GM12878 (cell line): ENCODE results near the gene SLC22A23. TPM values are rescaled to one million over a fixed set of nuclear protein-coding genes. Genes with fewer than 3 reads are reported as not detected.

Experiments
- ATAC-seq: fragments of 200-7000 bp; cut with Tn5 transposase; 3 replicates; pipeline ENCODE4 v1.9.1; 2020; ENCODE audit warnings: mild to moderate bottlenecking, moderate library complexity
- BruUV-seq: library from RNA; stranded (reverse); fragments of 400-500 nt; replicated peaks from 2 replicates; lab custom pipeline; 2021; lab: Mats Ljungman, UMichigan
- CTCF ChIA-PET: fragments of 300-600 bp; sonication (Branson Sonifier 250); formaldehyde crosslinking; extraction: SDS; loops from one replicate; lab custom pipeline; 2021; ENCODE audit warnings: inconsistent platforms; lab: Yijun Ruan, JAX
- POLR2A ChIA-PET: fragments of 350-600 bp; formaldehyde crosslinking; extraction: SDS; loops from one replicate; lab custom pipeline; 2021; ENCODE audit warnings: inconsistent platforms; lab: Charles Lee
- RAD21 ChIA-PET: fragments of 300-600 bp; sonication (Branson Sonifier 250); formaldehyde crosslinking; loops from one replicate; lab custom pipeline; 2023; ENCODE audit warnings: antibody characterized with exemption; ENCODE audit not compliant: unreplicated experiment; lab: Charles Lee
- SMC1A ChIA-PET: fragments of 300-600 bp; sonication (Branson Sonifier 250); formaldehyde crosslinking; loops from one replicate; lab custom pipeline; 2023; ENCODE audit not compliant: unreplicated experiment, uncharacterized antibody; lab: Charles Lee
- DNase-seq: peaks from one replicate; pipeline ENCODE4 v3.0.0-alpha.2; 2011; ENCODE audit warnings: low read depth, low spot score
- FAIRE-seq: peaks from 3 replicates; lab custom pipeline; 2011; peaks lifted over from hg19 to GRCh38; lab: Jason Lieb, UNC
- H2AFZ ChIP-seq: 2 replicates; pipeline ENCODE4 v1.6.0; 2011; ENCODE audit warnings: low read depth, low read length, control low read depth; ENCODE audit not compliant: control insufficient read depth
- H3K27ac ChIP-seq: 2 replicates; pipeline ENCODE4 v1.5.1; 2011; ENCODE audit warnings: control low read depth; ENCODE audit not compliant: control insufficient read depth, insufficient read depth
- H3K27me3 ChIP-seq, 2 experiments: replicated peaks in 1 of 2; 2 replicates each; pipeline versions ENCODE4 v1.6.0 to v1.6.1; 2011; ENCODE audit warnings: low read length in 1 of 2; ENCODE audit not compliant: control insufficient read depth in 2 of 2, insufficient read depth in 2 of 2
- H3K36me3 ChIP-seq, 2 experiments: 2 replicates each; pipeline ENCODE4 v1.5.1; 2011; ENCODE audit warnings: low read length in 1 of 2; ENCODE audit not compliant: control insufficient read depth in 2 of 2, insufficient read depth in 2 of 2
- H3K4me1 ChIP-seq: 2 replicates; pipeline ENCODE4 v1.6.1; 2011; ENCODE audit warnings: mild to moderate bottlenecking, low read length, moderate library complexity, mixed read lengths; ENCODE audit not compliant: control insufficient read depth, insufficient read depth
- H3K4me2 ChIP-seq: 2 replicates; pipeline ENCODE4 v1.6.0; 2011; ENCODE audit warnings: control low read depth; ENCODE audit not compliant: control insufficient read depth, insufficient read depth
- H3K4me3 ChIP-seq: fragments of 200-600 bp; sonication (generic); 2 replicates; pipeline ENCODE4 v1.5.1; 2016
- H3K79me2 ChIP-seq: 2 replicates; pipeline ENCODE4 v1.6.0; 2011; ENCODE audit warnings: low read length; ENCODE audit not compliant: control insufficient read depth, insufficient read depth
- H3K9ac ChIP-seq: 2 replicates; pipeline ENCODE4 v1.8.0; 2011; ENCODE audit warnings: low read length, control low read depth, mixed read lengths; ENCODE audit not compliant: control insufficient read depth, insufficient read depth
- H3K9me3 ChIP-seq: replicated peaks from 3 replicates; pipeline ENCODE4 v1.5.1; 2011; ENCODE audit warnings: mild to moderate bottlenecking, low read length; ENCODE audit not compliant: control insufficient read depth, insufficient read depth
- H4K20me1 ChIP-seq: 2 replicates; pipeline ENCODE4 v1.6.0; 2011; ENCODE audit not compliant: control insufficient read depth, insufficient read depth
- ASH2L ChIP-seq: fragments of 300-600, 200-600 bp; sonication (generic); IDR thresholded peaks from 2 replicates; pipeline ENCODE4 v1.6.1; 2017; ENCODE audit warnings: low read depth, mild to moderate bottlenecking, borderline replicate concordance
- CREB1 ChIP-seq: IDR thresholded peaks from 2 replicates; pipeline ENCODE4 v1.6.1; 2012; ENCODE audit warnings: low read depth, mild to moderate bottlenecking, inconsistent platforms
- EGR1 ChIP-seq, 2 experiments: IDR thresholded peaks; 1 replicate in 1 of 2; 2 replicates in 1 of 2; pipeline ENCODE4 v1.6.1; 2011 to 2012; ENCODE audit warnings: low read depth in 2 of 2, low read length in 2 of 2, borderline replicate concordance in 1 of 2, mild to moderate bottlenecking in 1 of 2, moderate library complexity in 1 of 2
- EP300 ChIP-seq, 2 experiments: fragments of 150-350 bp in 1 of 2; IDR thresholded peaks; 2 replicates each; pipeline ENCODE4 v1.6.1; 2011 to 2012; ENCODE audit warnings: low read depth in 2 of 2, low read length in 2 of 2, borderline replicate concordance in 1 of 2, improper control_type of control experiment in 1 of 2, inconsistent platforms in 1 of 2; ENCODE audit not compliant: control insufficient read depth in 1 of 2
- JUNB ChIP-seq: IDR thresholded peaks from 2 replicates; pipeline ENCODE4 v1.6.1; 2016; ENCODE audit warnings: antibody characterized with exemption, mild to moderate bottlenecking
- MYC ChIP-seq: IDR thresholded peaks from 2 replicates; pipeline ENCODE4 v1.6.1; 2011; ENCODE audit warnings: mild to moderate bottlenecking, low read length, moderate library complexity, inconsistent platforms; ENCODE audit not compliant: insufficient read depth, insufficient replicate concordance, insufficient read length, severe bottlenecking
- NFYB ChIP-seq: IDR thresholded peaks from 2 replicates; pipeline ENCODE4 v1.6.1; 2011; ENCODE audit warnings: low read depth, mild to moderate bottlenecking, low read length, improper control_type of control experiment, moderate library complexity; ENCODE audit not compliant: insufficient read depth
- POLR2AphosphoS2 ChIP-seq: IDR thresholded peaks from 2 replicates; pipeline ENCODE4 v1.6.1; 2011; ENCODE audit warnings: low read depth, mild to moderate bottlenecking, low read length, improper control_type of control experiment, moderate library complexity
- POU2F2 ChIP-seq: IDR thresholded peaks from 3 replicates; pipeline ENCODE4 v1.6.1; 2011; ENCODE audit warnings: low read depth, mild to moderate bottlenecking, low read length, borderline replicate concordance
- RELA ChIP-seq: fragments of 450-650 bp; IDR thresholded peaks from 2 replicates; pipeline ENCODE4 v1.8.0; 2014; ENCODE audit warnings: borderline replicate concordance; ENCODE audit not compliant: partially characterized antibody
- SMAD5 ChIP-seq: IDR thresholded peaks from 2 replicates; pipeline ENCODE4 v1.6.1; 2016; ENCODE audit warnings: antibody characterized with exemption, low read depth
- SP1 ChIP-seq: IDR thresholded peaks from one replicate; pipeline ENCODE4 v1.6.1; 2011; ENCODE audit warnings: low read depth, low read length
- TCF7 ChIP-seq: IDR thresholded peaks from 2 replicates; pipeline ENCODE4 v1.6.1; 2014; ENCODE audit warnings: antibody characterized with exemption, borderline replicate concordance
- WGBS: methylation state at CpG from one replicate; pipeline ENCODE4 v1.1.6; 2016; ENCODE audit warnings: low lambda C conversion rate; ENCODE audit not compliant: insufficient replicate concordance, insufficient coverage; ENCODE audit errors: missing lambda C conversion rate; 5-methylcytosine and 5-hydroxymethylcytosine counted together
- in situ Hi-C: fragments of 300-500 bp; cut with MboI; formaldehyde crosslinking; loops from 9 replicates; pipeline ENCODE4 v1.14.3; 2018; ENCODE audit warnings: mixed read lengths
- intact Hi-C: fragments of 100-400 bp; cut with micrococcal nuclease; formaldehyde crosslinking; loops from one replicate; pipeline ENCODE4 v1.14.2; 2022; ENCODE audit not compliant: unreplicated experiment
- polyA plus RNA-seq, 11 experiments: library from polyadenylated mRNA; depleted of rRNA in 4 of 11; unstranded in 6 of 11; stranded (reverse) in 5 of 11; fragments of >200 nt; fragmentation: Nextera tagmentation in 4 of 11; fragmentation: Illumina TruSeq in 1 of 11; extraction: Ambion mirVana in 4 of 11; extraction: Trizol in 1 of 11; gene quantifications; 1 replicate in 1 of 11; 2 replicates in 10 of 11; pipeline versions ENCODE4 v1.2.1 to v1.2.3, GENCODE V29; 2011 to 2016; ENCODE audit warnings: inconsistent platforms in 2 of 11, missing spikeins in 2 of 11, low read depth in 1 of 11
- total RNA-seq, 4 experiments: library from RNA; depleted of rRNA in 3 of 4; stranded (reverse); fragments of >200 nt in 3 of 4; fragmentation: Illumina TruSeq in 1 of 4; extraction: Trizol in 1 of 4; gene quantifications; 2 replicates each; pipeline versions ENCODE4 v1.2.1 to v1.2.3, GENCODE V29; 2013 to 2021
- TF ChIP-seq, protein P1 (sequence below): fragments of 450-650 bp; formaldehyde crosslinking; IDR thresholded peaks from 2 replicates; pipeline ENCODE4 v1.4.0; 2022; ENCODE audit warnings: mild to moderate bottlenecking, moderate library complexity

SLC22A23 gene
- total and polyA plus RNA-seq, 10 of the 15 experiments (the other 5 are each of a cell fraction or from before 2014, with no cell fraction given): 0.20 to 2.4 (median 0.74) TPM

DNA sequence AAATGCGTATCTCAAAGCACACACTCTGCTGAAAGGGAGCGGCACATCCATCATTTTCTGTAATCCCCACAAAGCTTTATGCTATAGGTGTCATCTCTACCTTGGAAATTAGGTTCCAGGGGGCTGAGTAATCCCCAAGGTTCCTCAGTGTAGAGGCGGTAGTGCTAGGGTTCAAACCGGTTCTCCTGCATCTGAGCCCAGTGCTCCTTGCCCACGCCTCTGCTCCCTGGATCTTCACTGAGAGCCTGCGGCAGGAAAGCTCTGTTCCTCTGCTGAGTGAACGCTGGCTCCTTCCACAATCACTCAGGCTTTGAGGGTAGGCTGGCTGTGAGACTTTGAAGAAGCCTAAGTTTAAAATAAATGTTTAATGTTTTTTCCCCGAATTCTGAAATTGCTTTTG, 24.9 kb downstream of the SLC22A23 start:
- Histone ChIP-seq H3K27me3 (no peaks in the 10 kb centered on the region), H3K9me3 (no peaks in the 10 kb centered on the region), H3K27ac (no peak overlapping the region), H3K79me2 (no peaks in the 10 kb centered on the region), H4K20me1 (no peaks in the 10 kb centered on the region), H3K9ac (no peak overlapping the region), H3K4me2 (no peak overlapping the region), H3K36me3 (no peaks in the 10 kb centered on the region), H2AFZ (no peak overlapping the region), H3K4me3 (no peak overlapping the region), H3K4me1 (peaks cover 8% of the 10 kb centered on the region)
- FAIRE-seq: no peak
- TF ChIP-seq POU2F2: no peak
- TF ChIP-seq JUNB: no peak
- TF ChIP-seq MYC: no peak
- no peak for TF ChIP-seq EGR1 (IDR thresholded peaks at IDR 0.05; ENCODE audit: borderline replicate concordance in 1 of 2, low read depth in 2 of 2, low read length in 2 of 2)
- no peak for TF ChIP-seq NFYB
- ChIA-PET RAD21 (interaction anchor here (0.6 to 3.7 kb wide), 8 partner anchors 10 to 52 kb away, joined by 3 to 18 read pairs (median 3); no protein-coding TSS in a partner anchor), CTCF (interaction anchor here (1.2 to 3.7 kb wide), 4 partner anchors 10 to 300 kb away, joined by 4 to 19 read pairs (median 11); no protein-coding TSS in a partner anchor), SMC1A (interaction anchor here (0.9 to 4.6 kb wide), 7 partner anchors 9 to 301 kb away, joined by 3 to 34 read pairs (median 5); no protein-coding TSS in a partner anchor), POLR2A (interaction anchor here (3.6 kb wide), 1 partner anchor 9 kb away, joined by 16 read pairs; no protein-coding TSS in a partner anchor)
- BruUV-seq: no TSS peak
- in situ Hi-C loops: no loop called here
- intact Hi-C loops: no loop called here
- WGBS: 29% methylated on average over 8 of the region's 8 CpGs
- DNase-seq: no peak
- ATAC-seq: no peak

DNA sequence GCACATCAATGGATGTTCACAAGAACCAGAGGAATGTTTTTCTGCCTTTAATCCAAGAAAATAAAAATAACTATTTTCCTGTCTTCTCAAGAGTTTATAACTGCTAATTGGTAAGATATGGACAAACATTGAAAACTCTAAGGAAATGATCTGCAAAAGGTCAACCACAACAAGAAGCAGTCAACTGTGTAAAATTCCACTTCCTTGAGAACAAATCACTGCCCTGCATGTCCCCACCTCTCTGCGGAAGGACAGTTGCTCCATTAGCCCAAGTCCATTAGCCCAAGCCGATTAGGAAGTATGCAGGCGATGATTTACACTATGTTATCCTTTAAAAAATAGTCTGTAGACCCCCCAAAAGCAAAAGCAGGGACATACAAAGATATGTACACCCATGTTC, 27.6 kb downstream of the SLC22A23 start:
- Histone ChIP-seq H4K20me1 (no peaks in the 10 kb centered on the region), H3K4me2 (no peak overlapping the region), H3K27ac (no peak overlapping the region), H3K27me3 (no peaks in the 10 kb centered on the region), H3K36me3 (no peaks in the 10 kb centered on the region), H3K4me1 (no peaks in the 10 kb centered on the region), H3K4me3 (no peak overlapping the region), H3K9ac (no peak overlapping the region), H3K79me2 (no peaks in the 10 kb centered on the region), H3K9me3 (no peaks in the 10 kb centered on the region), H2AFZ (no peak overlapping the region)
- intact Hi-C loops: no loop called here
- CTCF ChIA-PET: interaction anchor here (1.1 kb wide), 1 partner anchor 18 kb away, joined by 4 read pairs; no protein-coding TSS in a partner anchor
- in situ Hi-C loops: no loop called here
- DNase-seq: no peak
- POLR2A ChIA-PET: no interaction called here
- TF ChIP-seq EP300 (IDR thresholded peaks at IDR 0.05; ENCODE audit: borderline replicate concordance in 1 of 2, control insufficient read depth in 1 of 2, low read depth in 2 of 2, low read length in 2 of 2) (no peak), ASH2L (no peak), CREB1 (no peak), TCF7 (no peak), POLR2AphosphoS2 (no peak), RELA (no peak), SMAD5 (no peak), SP1 (no peak)
- TF ChIP-seq, protein P1, sequence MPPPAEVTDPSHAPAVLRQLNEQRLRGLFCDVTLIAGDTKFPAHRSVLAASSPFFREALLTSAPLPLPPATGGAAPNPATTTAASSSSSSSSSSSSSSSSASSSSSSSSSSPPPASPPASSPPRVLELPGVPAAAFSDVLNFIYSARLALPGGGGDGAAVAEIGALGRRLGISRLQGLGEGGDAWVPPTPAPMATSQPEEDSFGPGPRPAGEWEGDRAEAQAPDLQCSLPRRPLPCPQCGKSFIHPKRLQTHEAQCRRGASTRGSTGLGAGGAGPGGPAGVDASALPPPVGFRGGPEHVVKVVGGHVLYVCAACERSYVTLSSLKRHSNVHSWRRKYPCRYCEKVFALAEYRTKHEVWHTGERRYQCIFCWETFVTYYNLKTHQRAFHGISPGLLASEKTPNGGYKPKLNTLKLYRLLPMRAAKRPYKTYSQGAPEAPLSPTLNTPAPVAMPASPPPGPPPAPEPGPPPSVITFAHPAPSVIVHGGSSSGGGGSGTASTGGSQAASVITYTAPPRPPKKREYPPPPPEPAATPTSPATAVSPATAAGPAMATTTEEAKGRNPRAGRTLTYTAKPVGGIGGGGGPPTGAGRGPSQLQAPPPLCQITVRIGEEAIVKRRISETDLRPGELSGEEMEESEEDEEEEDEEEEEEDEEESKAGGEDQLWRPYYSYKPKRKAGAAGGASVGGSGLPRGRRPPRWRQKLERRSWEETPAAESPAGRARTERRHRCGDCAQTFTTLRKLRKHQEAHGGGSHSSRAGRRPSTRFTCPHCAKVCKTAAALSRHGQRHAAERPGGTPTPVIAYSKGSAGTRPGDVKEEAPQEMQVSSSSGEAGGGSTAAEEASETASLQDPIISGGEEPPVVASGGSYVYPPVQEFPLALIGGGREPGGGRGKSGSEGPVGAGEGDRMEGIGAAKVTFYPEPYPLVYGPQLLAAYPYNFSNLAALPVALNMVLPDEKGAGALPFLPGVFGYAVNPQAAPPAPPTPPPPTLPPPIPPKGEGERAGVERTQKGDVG (CRISPR knock-in tag): no peak
- BruUV-seq: no TSS peak
- FAIRE-seq: no peak
- SMC1A ChIA-PET: no interaction called here
- 33% methylated on average over 3 of the region's 3 CpGs for WGBS
- ATAC-seq: no peak
- RAD21 ChIA-PET: no interaction called here
